SU-DHL-6 (cell line): ENCODE measurements around the gene EBI3.

Experiments used
- H2AFZ ChIP-seq: fragments of 200-600 bp; sonication (generic); 2 replicates; pipeline ENCODE4 v1.6.1; 2014; ENCODE audit warnings: low read depth, mild to moderate bottlenecking, moderate library complexity, mixed read lengths, antibody characterized with exemption, low read length; ENCODE audit not compliant: severe bottlenecking
- H3F3A ChIP-seq: fragments of 200-600 bp; shearing (Covaris generic); 2 replicates; pipeline ENCODE4 v1.6.0; 2016; ENCODE audit warnings: antibody characterized with exemption, mild to moderate bottlenecking; ENCODE audit not compliant: insufficient read depth
- H3K27ac ChIP-seq: fragments of 200-600 bp; sonication (generic); 2 replicates; pipeline ENCODE4 v1.5.1; 2016; ENCODE audit warnings: low read depth, mild to moderate bottlenecking, low read length, moderate library complexity, mixed read lengths
- H3K27me3 ChIP-seq: fragments of 200-600 bp; sonication (generic), shearing (Covaris generic); 2 replicates; pipeline ENCODE4 v1.6.0; 2014; ENCODE audit warnings: mild to moderate bottlenecking, low read length
- H3K36me3 ChIP-seq: fragments of 200-600 bp; sonication (generic); 2 replicates; pipeline ENCODE4 v1.6.1; 2014; ENCODE audit warnings: mild to moderate bottlenecking, low read length, mixed read lengths
- H3K4me2 ChIP-seq: fragments of 300-600, 200-600 bp; shearing (Covaris generic), sonication (generic); 2 replicates; pipeline ENCODE4 v1.6.0; 2014; ENCODE audit warnings: low read length, low read depth, mild to moderate bottlenecking; ENCODE audit not compliant: poor library complexity, severe bottlenecking
- H3K4me3 ChIP-seq: fragments of 200-600 bp; sonication (generic); 2 replicates; pipeline ENCODE4 v1.5.1; 2014; ENCODE audit warnings: antibody characterized with exemption, low read length, mild to moderate bottlenecking, mixed read lengths; ENCODE audit not compliant: insufficient read depth, poor library complexity, severe bottlenecking
- H3K79me2 ChIP-seq: fragments of 200-600 bp; sonication (generic); 2 replicates; pipeline ENCODE4 v1.6.1; 2014; ENCODE audit warnings: mild to moderate bottlenecking, low read length, moderate library complexity; ENCODE audit not compliant: insufficient read depth
- H3K9ac ChIP-seq: fragments of 200-600 bp; sonication (generic); 2 replicates; pipeline ENCODE4 v1.7.0; 2014; ENCODE audit warnings: mild to moderate bottlenecking, low read length
- H3K9me2 ChIP-seq: fragments of 200-600 bp; sonication (generic); replicated peaks from 2 replicates; pipeline ENCODE4 v1.6.1; 2014; ENCODE audit warnings: low read length; ENCODE audit not compliant: insufficient read depth
- H3K9me3 ChIP-seq: fragments of 200-600 bp; sonication (generic); 2 replicates; pipeline ENCODE4 v1.6.1; 2014; ENCODE audit warnings: low read length, mixed read lengths; ENCODE audit not compliant: insufficient read depth
- H4K20me1 ChIP-seq: fragments of 200-600 bp; sonication (generic); 2 replicates; pipeline ENCODE4 v1.6.1; 2014; ENCODE audit warnings: low read depth, mild to moderate bottlenecking, antibody characterized with exemption, low read length, moderate library complexity, mixed read lengths
- EZH2phosphoT487 ChIP-seq: fragments of 200-600 bp; sonication (generic), shearing (Covaris generic); conservative IDR thresholded peaks from 2 replicates; pipeline ENCODE4 v1.6.1; 2018; ENCODE audit warnings: mild to moderate bottlenecking, antibody characterized with exemption, low read length, moderate library complexity, mixed read lengths
- TF ChIP-seq, protein P1 (sequence below): fragments of 200-600 bp; sonication (generic); IDR thresholded peaks from one replicate; pipeline ENCODE4 v1.5.1; 2017; ENCODE audit warnings: antibody characterized with exemption, mild to moderate bottlenecking, low read length, moderate library complexity; ENCODE audit not compliant: insufficient read depth, poor library complexity, severe bottlenecking

EBI3 gene

DNA sequence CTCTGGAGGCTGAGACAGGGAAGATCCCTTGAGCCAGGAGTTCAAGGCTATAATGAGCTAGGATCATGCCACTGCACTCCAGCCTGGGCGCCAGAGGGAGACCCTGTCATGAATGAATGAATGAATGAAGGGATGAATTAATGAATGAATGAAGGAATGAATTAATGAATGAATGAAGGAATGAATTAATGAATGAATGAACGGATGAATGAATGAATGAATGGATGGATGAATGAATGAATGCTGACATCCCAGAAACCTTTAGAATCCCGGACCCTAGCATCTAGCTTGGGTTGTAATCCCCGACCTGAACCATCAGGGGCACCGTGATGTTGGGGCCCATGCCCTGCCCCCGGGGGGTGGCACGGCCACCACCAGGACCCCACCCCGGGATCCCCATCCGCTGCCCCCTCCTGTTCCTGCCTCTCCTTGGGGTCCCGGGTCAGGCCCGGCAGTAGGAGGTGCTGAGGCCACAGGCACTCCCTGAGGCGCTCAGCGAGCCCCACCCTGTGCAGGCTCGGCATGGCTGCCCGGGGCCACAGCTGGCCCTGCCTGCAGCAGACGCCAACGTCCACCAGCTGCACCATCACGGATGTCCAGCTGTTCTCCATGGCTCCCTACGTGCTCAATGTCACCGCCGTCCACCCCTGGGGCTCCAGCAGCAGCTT is 3.4 kb downstream of the EBI3 start:
- no peaks in the 10 kb centered on the region for H3K9me3 ChIP-seq
- no peak overlapping the region for H2AFZ ChIP-seq
- H3K9me2 ChIP-seq = no peaks in the 10 kb centered on the region
- no peak overlapping the region for H3K4me3 ChIP-seq
- no peak overlapping the region for H3K9ac ChIP-seq
- H3K36me3 ChIP-seq = no peaks in the 10 kb centered on the region
- no peak overlapping the region for H3K4me2 ChIP-seq
- H3F3A ChIP-seq = no peaks in the 10 kb centered on the region
- no peaks in the 10 kb centered on the region for H4K20me1 ChIP-seq
- no peaks in the 10 kb centered on the region for H3K79me2 ChIP-seq
- TF ChIP-seq, protein P1, sequence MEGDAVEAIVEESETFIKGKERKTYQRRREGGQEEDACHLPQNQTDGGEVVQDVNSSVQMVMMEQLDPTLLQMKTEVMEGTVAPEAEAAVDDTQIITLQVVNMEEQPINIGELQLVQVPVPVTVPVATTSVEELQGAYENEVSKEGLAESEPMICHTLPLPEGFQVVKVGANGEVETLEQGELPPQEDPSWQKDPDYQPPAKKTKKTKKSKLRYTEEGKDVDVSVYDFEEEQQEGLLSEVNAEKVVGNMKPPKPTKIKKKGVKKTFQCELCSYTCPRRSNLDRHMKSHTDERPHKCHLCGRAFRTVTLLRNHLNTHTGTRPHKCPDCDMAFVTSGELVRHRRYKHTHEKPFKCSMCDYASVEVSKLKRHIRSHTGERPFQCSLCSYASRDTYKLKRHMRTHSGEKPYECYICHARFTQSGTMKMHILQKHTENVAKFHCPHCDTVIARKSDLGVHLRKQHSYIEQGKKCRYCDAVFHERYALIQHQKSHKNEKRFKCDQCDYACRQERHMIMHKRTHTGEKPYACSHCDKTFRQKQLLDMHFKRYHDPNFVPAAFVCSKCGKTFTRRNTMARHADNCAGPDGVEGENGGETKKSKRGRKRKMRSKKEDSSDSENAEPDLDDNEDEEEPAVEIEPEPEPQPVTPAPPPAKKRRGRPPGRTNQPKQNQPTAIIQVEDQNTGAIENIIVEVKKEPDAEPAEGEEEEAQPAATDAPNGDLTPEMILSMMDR = no peak
- TF ChIP-seq EZH2phosphoT487 = no peak
- H3K27ac ChIP-seq = no peak overlapping the region
- no peaks in the 10 kb centered on the region for H3K27me3 ChIP-seq

DNA sequence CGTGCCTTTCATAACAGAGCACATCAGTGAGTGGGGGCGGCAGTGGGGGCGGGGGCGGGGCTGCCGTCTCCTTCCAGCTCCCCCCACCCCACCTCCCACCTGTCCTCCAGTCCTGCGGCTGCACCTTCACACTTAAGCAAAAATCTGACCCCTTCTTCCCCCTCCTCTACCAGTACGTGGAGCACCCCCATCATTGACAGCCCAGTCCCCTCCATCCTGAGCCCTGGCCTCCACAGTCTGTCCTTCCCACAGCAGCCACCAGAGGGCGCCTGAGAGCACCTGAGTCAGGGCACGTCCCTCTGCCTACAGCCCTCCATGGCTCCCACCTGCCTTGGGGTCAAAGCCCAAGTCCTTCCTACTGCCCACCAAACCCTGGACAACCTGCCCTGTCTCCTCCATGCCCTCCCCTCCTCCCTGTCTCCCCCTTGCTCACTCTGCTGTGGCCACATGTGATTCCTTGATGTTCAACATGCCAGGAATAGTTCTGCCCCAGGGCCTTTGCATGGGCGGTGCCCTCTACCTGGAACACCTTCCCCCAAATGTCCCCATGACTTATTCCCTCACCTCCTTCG is 4.0 kb downstream of the EBI3 start:
- H2AFZ ChIP-seq = no peak overlapping the region
- no peaks in the 10 kb centered on the region for H3K79me2 ChIP-seq
- no peaks in the 10 kb centered on the region for H3K27me3 ChIP-seq
- no peaks in the 10 kb centered on the region for H3K36me3 ChIP-seq
- no peak overlapping the region for H3K27ac ChIP-seq
- no peaks in the 10 kb centered on the region for H3K9me2 ChIP-seq
- no peak overlapping the region for H3K4me3 ChIP-seq
- H3K4me2 ChIP-seq = no peak overlapping the region
- no peaks in the 10 kb centered on the region for H3F3A ChIP-seq
- H3K9ac ChIP-seq = no peak overlapping the region
- TF ChIP-seq EZH2phosphoT487 = no peak
- TF ChIP-seq, protein P1 = peak; percentile 81
- H4K20me1 ChIP-seq = no peaks in the 10 kb centered on the region
- no peaks in the 10 kb centered on the region for H3K9me3 ChIP-seq

DNA sequence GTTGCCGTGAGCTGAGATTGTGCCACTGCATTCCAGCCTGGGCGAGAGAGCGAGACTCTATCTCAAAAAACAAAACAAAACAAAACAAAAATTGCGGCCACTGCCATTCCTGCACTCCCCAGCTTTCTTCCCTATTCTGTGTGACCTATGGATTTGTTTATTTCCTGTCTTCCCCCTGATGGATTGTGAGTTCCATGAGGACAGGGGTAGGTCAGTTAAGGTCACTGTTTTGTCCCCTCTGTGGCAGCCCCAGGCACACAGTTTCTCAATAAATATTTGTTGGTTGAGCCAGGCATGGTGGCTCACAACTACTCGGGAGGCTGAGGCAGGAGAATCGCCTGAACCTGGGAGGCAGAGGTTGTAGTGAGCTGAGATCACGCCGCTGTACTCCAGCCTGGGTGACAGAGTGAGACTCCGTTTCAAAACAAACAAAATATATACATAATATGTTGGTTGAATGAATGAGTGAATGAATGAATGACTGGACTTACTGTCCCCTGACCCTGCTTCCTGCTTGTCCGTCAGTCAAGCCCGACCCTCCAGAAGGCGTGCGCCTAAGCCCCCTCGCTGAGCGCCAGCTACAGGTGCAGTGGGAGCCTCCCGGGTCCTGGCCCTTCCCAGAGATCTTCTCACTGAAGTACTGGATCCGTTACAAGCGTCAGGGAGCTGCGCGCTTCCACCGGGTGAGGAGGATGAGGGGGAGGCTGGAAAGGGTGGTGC is 5.0 kb downstream of the EBI3 start:
- Histone ChIP-seq H3K9me3 (no peaks in the 10 kb centered on the region), H3F3A (no peaks in the 10 kb centered on the region), H3K9me2 (no peaks in the 10 kb centered on the region), H4K20me1 (no peaks in the 10 kb centered on the region), H2AFZ (no peak overlapping the region), H3K79me2 (no peaks in the 10 kb centered on the region), H3K9ac (no peak overlapping the region), H3K36me3 (no peaks in the 10 kb centered on the region), H3K27ac (no peak overlapping the region), H3K4me3 (no peak overlapping the region), H3K4me2 (no peak overlapping the region), H3K27me3 (no peaks in the 10 kb centered on the region)
- no peak for TF ChIP-seq EZH2phosphoT487
- TF ChIP-seq, protein P1 = no peak
